ENCODE data around the gene B3GNT8.

DNA sequence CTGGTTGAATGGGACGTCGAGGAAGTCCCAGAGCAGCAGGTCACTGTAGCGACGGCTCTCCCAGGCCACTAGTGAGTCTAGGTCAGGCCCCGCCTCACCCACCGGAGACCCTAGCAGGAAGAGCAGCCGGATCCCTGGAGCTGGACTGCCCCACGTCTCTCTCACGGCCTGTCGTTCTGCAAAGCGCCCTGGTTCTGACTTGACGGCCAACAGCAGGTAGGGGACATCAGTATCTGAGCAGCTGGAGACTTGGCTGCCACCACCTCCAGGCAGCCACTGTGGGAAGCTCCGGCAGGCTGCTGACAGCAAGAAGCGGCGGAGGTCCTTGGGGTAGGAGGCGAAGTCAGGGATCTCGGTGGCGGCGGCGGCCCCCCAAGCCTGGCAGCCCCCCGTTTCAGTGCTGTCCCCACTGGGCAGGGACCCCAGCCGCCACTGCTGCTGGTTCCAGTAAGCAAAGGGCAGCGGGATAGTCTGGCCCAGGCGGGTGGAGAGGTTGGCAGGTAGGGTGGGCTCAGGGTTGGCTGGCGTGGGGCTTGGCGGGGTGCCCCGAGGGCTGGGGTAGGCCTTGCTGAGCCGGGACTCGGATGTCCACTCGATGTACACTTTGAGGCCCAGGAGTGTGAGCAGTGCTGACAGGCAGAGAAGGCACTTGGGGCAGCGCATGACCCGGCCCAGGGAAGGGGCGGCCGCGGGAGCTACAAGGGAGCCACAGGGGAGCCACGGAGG lies 895 bp downstream of the B3GNT8 start:
- TF ChIP-seq, protein P1, sequence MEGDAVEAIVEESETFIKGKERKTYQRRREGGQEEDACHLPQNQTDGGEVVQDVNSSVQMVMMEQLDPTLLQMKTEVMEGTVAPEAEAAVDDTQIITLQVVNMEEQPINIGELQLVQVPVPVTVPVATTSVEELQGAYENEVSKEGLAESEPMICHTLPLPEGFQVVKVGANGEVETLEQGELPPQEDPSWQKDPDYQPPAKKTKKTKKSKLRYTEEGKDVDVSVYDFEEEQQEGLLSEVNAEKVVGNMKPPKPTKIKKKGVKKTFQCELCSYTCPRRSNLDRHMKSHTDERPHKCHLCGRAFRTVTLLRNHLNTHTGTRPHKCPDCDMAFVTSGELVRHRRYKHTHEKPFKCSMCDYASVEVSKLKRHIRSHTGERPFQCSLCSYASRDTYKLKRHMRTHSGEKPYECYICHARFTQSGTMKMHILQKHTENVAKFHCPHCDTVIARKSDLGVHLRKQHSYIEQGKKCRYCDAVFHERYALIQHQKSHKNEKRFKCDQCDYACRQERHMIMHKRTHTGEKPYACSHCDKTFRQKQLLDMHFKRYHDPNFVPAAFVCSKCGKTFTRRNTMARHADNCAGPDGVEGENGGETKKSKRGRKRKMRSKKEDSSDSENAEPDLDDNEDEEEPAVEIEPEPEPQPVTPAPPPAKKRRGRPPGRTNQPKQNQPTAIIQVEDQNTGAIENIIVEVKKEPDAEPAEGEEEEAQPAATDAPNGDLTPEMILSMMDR (conservative IDR thresholded peaks at IDR 0.05; ENCODE audit: low read length) = no peak
- no peak for TF ChIP-seq EZH2phosphoT487 (IDR thresholded peaks at IDR 0.05; ENCODE audit: borderline replicate concordance)
